Endothelial cell of umbilical vein (primary cell): ENCODE measurements around the gene ZNF778. TPM values are rescaled to one million over a fixed set of nuclear protein-coding genes. Genes with fewer than 3 reads are reported as not detected.

ENCODE experiments used
- BruUV-seq: library from RNA; stranded (reverse); fragments of 400-500 nt; replicated peaks from 2 replicates; lab custom pipeline; 2021; lab: Mats Ljungman, UMichigan
- CTCF ChIA-PET: fragments of 300-600, 350-600 bp; sonication (Branson Sonifier 250); formaldehyde crosslinking; loops from one replicate; lab custom pipeline; 2021; ENCODE audit warnings: antibody characterized with exemption, inconsistent platforms; lab: Charles Lee
- POLR2A ChIA-PET: fragments of 300-600, 350-600 bp; sonication (Branson Sonifier 250); formaldehyde crosslinking; loops from one replicate; lab custom pipeline; 2021; ENCODE audit warnings: antibody characterized with exemption, inconsistent platforms; lab: Charles Lee
- DNase-seq: peaks from one replicate; pipeline ENCODE4 v3.0.0-alpha.2; 2011; ENCODE audit warnings: low read depth, low spot score
- FAIRE-seq: peaks from 2 replicates; lab custom pipeline; 2011; peaks lifted over from hg19 to GRCh38; lab: Jason Lieb, UNC
- H2AFZ ChIP-seq: 2 replicates; pipeline ENCODE4 v1.6.0; 2012; ENCODE audit warnings: low read depth, low read length, control low read depth, inconsistent platforms
- H3K27ac ChIP-seq: 2 replicates; pipeline ENCODE4 v1.5.1; 2011; ENCODE audit warnings: low read depth, mild to moderate bottlenecking, control low read depth, low read length, moderate library complexity; ENCODE audit not compliant: insufficient read depth
- H3K27me3 ChIP-seq, 2 experiments: 2 replicates each; pipeline versions ENCODE4 v1.6.0 to v1.6.1; 2011; ENCODE audit warnings: low read length in 2 of 2, mixed read lengths in 1 of 2; ENCODE audit not compliant: control insufficient read depth in 2 of 2, insufficient read depth in 2 of 2
- H3K36me3 ChIP-seq, 2 experiments: 2 replicates in 1 of 2; 3 replicates in 1 of 2; pipeline ENCODE4 v1.5.1; 2011; ENCODE audit warnings: low read length in 2 of 2, mild to moderate bottlenecking in 1 of 2, moderate library complexity in 1 of 2; ENCODE audit not compliant: control insufficient read depth in 2 of 2, insufficient read depth in 2 of 2; ENCODE audit errors: extremely low read depth in 1 of 2
- H3K4me1 ChIP-seq: 3 replicates; pipeline ENCODE4 v1.5.1; 2011; ENCODE audit warnings: mild to moderate bottlenecking, low read length; ENCODE audit not compliant: control insufficient read depth, insufficient read depth; ENCODE audit errors: extremely low read depth
- H3K4me2 ChIP-seq: 2 replicates; pipeline ENCODE4 v1.6.1; 2011; ENCODE audit warnings: low read length, control low read depth, mixed read lengths; ENCODE audit not compliant: insufficient read depth
- H3K4me3 ChIP-seq, 3 experiments: fragments of 200-600 bp in 1 of 3; sonication (generic), shearing (Covaris generic) in 1 of 3; replicated peaks in 1 of 3; 2 replicates each; pipeline ENCODE4 v1.5.1; 2011 to 2016; ENCODE audit warnings: control low read depth in 3 of 3, low read length in 3 of 3, mild to moderate bottlenecking in 2 of 3, inconsistent platforms in 1 of 3, low read depth in 1 of 3, moderate library complexity in 1 of 3; ENCODE audit not compliant: insufficient read depth in 1 of 3
- H3K79me2 ChIP-seq: 2 replicates; pipeline ENCODE4 v1.6.0; 2012; ENCODE audit warnings: low read length, inconsistent platforms; ENCODE audit not compliant: control insufficient read depth, insufficient read depth
- H3K9ac ChIP-seq: replicated peaks from 2 replicates; pipeline ENCODE3; 2011; ENCODE audit warnings: low read length, control low read depth; ENCODE audit not compliant: insufficient read depth; ENCODE audit errors: extremely low read depth
- H3K9me1 ChIP-seq: replicated peaks from 3 replicates; pipeline ENCODE4 v1.6.0; 2011; ENCODE audit warnings: mild to moderate bottlenecking, low read length; ENCODE audit not compliant: control insufficient read depth, insufficient read depth; ENCODE audit errors: extremely low read depth
- H3K9me3 ChIP-seq: replicated peaks from 2 replicates; pipeline ENCODE4 v1.5.1; 2012; ENCODE audit warnings: low read length, inconsistent platforms; ENCODE audit not compliant: control insufficient read depth, insufficient read depth
- H4K20me1 ChIP-seq: replicated peaks from 2 replicates; pipeline ENCODE3; 2011; ENCODE audit warnings: mild to moderate bottlenecking, low read length; ENCODE audit not compliant: control insufficient read depth, insufficient read depth; ENCODE audit errors: extremely low read depth
- EZH2 ChIP-seq: IDR thresholded peaks from 2 replicates; pipeline ENCODE4 v1.6.1; 2012; ENCODE audit warnings: borderline replicate concordance, low read depth, mild to moderate bottlenecking, moderate library complexity, low read length, inconsistent platforms; ENCODE audit not compliant: severe bottlenecking
- FOS ChIP-seq: IDR thresholded peaks from 2 replicates; pipeline ENCODE4 v1.6.1; 2011; ENCODE audit warnings: mild to moderate bottlenecking, low read length, moderate library complexity, borderline replicate concordance; ENCODE audit not compliant: insufficient read depth
- GATA2 ChIP-seq: IDR thresholded peaks from 2 replicates; pipeline ENCODE4 v1.7.0; 2011; ENCODE audit warnings: low read depth, mild to moderate bottlenecking, moderate library complexity, mixed read lengths, low read length; ENCODE audit not compliant: insufficient read length, insufficient read depth
- JUN ChIP-seq: IDR thresholded peaks from 2 replicates; pipeline ENCODE4 v1.6.1; 2011; ENCODE audit warnings: borderline replicate concordance, low read depth; ENCODE audit not compliant: insufficient read length, insufficient read depth
- MAX ChIP-seq: IDR thresholded peaks from 2 replicates; pipeline ENCODE4 v1.6.1; 2011; ENCODE audit not compliant: insufficient read depth, insufficient read length
- MYC ChIP-seq: IDR thresholded peaks from one replicate; pipeline ENCODE4 v1.6.1; 2011; ENCODE audit warnings: mild to moderate bottlenecking, low read depth, low read length
- POLR2A ChIP-seq: IDR thresholded peaks from 2 replicates; pipeline ENCODE4 v1.6.1; 2012; ENCODE audit warnings: low read depth, mild to moderate bottlenecking, control low read depth, low read length
- POLR2AphosphoS5 ChIP-seq: IDR thresholded peaks from 2 replicates; pipeline ENCODE4 v1.6.1; 2012; ENCODE audit warnings: low read depth, mild to moderate bottlenecking, control low read depth, low read length, moderate library complexity; ENCODE audit not compliant: insufficient read depth
- dilution Hi-C: fragments of 300-500 bp; cut with MboI; formaldehyde crosslinking; loops from one replicate; pipeline ENCODE4 v1.15.0; 2019; ENCODE audit warnings: low sequenced_read_pairs; ENCODE audit not compliant: extremely low pct_ligation_motif_present
- intact Hi-C: fragments of 100-400 bp; cut with micrococcal nuclease; formaldehyde crosslinking; loops from one replicate; pipeline ENCODE4 v1.10.0; 2022
- polyA plus RNA-seq, 4 experiments: library from polyadenylated mRNA; depleted of rRNA in 3 of 4; stranded (reverse) in 3 of 4; unstranded in 1 of 4; fragments of >200 nt; gene quantifications; 2 replicates each; pipeline versions ENCODE4 v1.2.1 to v1.2.3, GENCODE V29; 2011 to 2012; ENCODE audit warnings: missing spikeins in 1 of 4
- total RNA-seq: library from RNA; stranded (reverse); gene quantifications from 2 replicates; pipeline ENCODE4 v1.2.3, GENCODE V29; 2021
- TF ChIP-seq, protein P1 (sequence below), 2 donors: IDR thresholded peaks; 1 replicate in 1 of 2; 2 replicates in 1 of 2; pipeline ENCODE4 v1.5.1; 2011; ENCODE audit warnings: low read length in 2 of 2, mild to moderate bottlenecking in 2 of 2, moderate library complexity in 2 of 2, control low read depth in 1 of 2, inconsistent platforms in 1 of 2, low read depth in 1 of 2; ENCODE audit not compliant: insufficient read depth in 1 of 2; ENCODE audit errors: extremely low read depth in 1 of 2

ZNF778 gene
- total and polyA plus RNA-seq, 2 donors (not counting 3 experiments of a cell fraction or from before 2014, with no cell fraction given), result 3.8 to 10.9 TPM

GRCh38 chr16:89257281-89257731, 39.8 kb downstream of the ZNF778 start:
- no TSS peak for BruUV-seq
- Histone ChIP-seq H3K9ac (peak overlapping the region; percentile 13), H3K9me3 (no peaks in the 10 kb centered on the region), H4K20me1 (no peaks in the 10 kb centered on the region), H3K27me3 (no peaks in the 10 kb centered on the region), H3K4me3 (peak overlapping the region in 1 of 3 experiments; percentile 30), H3K79me2 (no peaks in the 10 kb centered on the region), H3K9me1 (no peaks in the 10 kb centered on the region), H2AFZ (peak overlapping the region; percentile 4), H3K4me1 (peaks cover 6% of the 10 kb centered on the region), H3K27ac (no peak overlapping the region), H3K4me2 (peak overlapping the region; percentile 31), H3K36me3 (no peaks in the 10 kb centered on the region)
- POLR2A ChIA-PET, result no interaction called here
- dilution Hi-C loops (no loop called here), intact Hi-C loops (no loop called here)
- CTCF ChIA-PET, result interaction anchor here (0.6 to 1.0 kb wide), 3 partner anchors 10 to 14 kb away, joined by 3 read pairs; no protein-coding TSS in a partner anchor
- DNase-seq, result peak; percentile 11
- TF ChIP-seq EZH2, result no peak
- TF ChIP-seq, protein P1, sequence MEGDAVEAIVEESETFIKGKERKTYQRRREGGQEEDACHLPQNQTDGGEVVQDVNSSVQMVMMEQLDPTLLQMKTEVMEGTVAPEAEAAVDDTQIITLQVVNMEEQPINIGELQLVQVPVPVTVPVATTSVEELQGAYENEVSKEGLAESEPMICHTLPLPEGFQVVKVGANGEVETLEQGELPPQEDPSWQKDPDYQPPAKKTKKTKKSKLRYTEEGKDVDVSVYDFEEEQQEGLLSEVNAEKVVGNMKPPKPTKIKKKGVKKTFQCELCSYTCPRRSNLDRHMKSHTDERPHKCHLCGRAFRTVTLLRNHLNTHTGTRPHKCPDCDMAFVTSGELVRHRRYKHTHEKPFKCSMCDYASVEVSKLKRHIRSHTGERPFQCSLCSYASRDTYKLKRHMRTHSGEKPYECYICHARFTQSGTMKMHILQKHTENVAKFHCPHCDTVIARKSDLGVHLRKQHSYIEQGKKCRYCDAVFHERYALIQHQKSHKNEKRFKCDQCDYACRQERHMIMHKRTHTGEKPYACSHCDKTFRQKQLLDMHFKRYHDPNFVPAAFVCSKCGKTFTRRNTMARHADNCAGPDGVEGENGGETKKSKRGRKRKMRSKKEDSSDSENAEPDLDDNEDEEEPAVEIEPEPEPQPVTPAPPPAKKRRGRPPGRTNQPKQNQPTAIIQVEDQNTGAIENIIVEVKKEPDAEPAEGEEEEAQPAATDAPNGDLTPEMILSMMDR (IDR thresholded peaks at IDR 0.05; ENCODE audit: extremely low read depth in 1 of 2, insufficient read depth in 1 of 2, low read depth in 1 of 2, low read length in 2 of 2), result peak in 1 of 2 donors; percentile 16
- FAIRE-seq, result no peak

- no peak overlapping the region for H3K4me2 ChIP-seq
- no peaks in the 10 kb centered on the region for H3K27me3 ChIP-seq
- no peaks in the 10 kb centered on the region for H3K9me1 ChIP-seq
- no peaks in the 10 kb centered on the region for H3K9me3 ChIP-seq
- no peak overlapping the region for H3K27ac ChIP-seq
- DNase-seq (no peak), FAIRE-seq (no peak)
- H3K4me1 ChIP-seq, result peaks cover 6% of the 10 kb centered on the region
- H3K9ac ChIP-seq, result no peak overlapping the region
- ChIA-PET CTCF (interaction anchor here (0.6 to 1.0 kb wide), 3 partner anchors 9 to 13 kb away, joined by 3 read pairs; no protein-coding TSS in a partner anchor), POLR2A (no interaction called here)
- dilution Hi-C loops, result no loop called here
- BruUV-seq, result no TSS peak
- intact Hi-C loops, result no loop called here
- no peak overlapping the region for H2AFZ ChIP-seq
- H3K4me3 ChIP-seq, result no peak overlapping the region
- TF ChIP-seq POLR2A (no peak), JUN (no peak), MYC (no peak), FOS (no peak), EZH2 (no peak), GATA2 (no peak), MAX (no peak), POLR2AphosphoS5 (no peak)
- TF ChIP-seq, protein P1 (IDR thresholded peaks at IDR 0.05; ENCODE audit: extremely low read depth in 1 of 2, insufficient read depth in 1 of 2, low read depth in 1 of 2, low read length in 2 of 2), result no peak
- no peaks in the 10 kb centered on the region for H4K20me1 ChIP-seq
- no peaks in the 10 kb centered on the region for H3K79me2 ChIP-seq
- no peaks in the 10 kb centered on the region for H3K36me3 ChIP-seq
Observed at GRCh38 chr16:89257757-89258465, 40.4 kb downstream of the ZNF778 start.
